Astrocyte (in vitro differentiated cells and primary cell): ENCODE results near the gene UFD1. TPM values are rescaled to one million over a fixed set of nuclear protein-coding genes. Genes with fewer than 3 reads are reported as not detected.

Experiments used
- DNase-seq: peaks from one replicate; pipeline ENCODE4 v3.0.0-alpha.2; 2010; ENCODE audit warnings: low read depth
- FAIRE-seq: peaks from 2 replicates; lab custom pipeline; 2011; peaks lifted over from hg19 to GRCh38; lab: Jason Lieb, UNC
- H2AFZ ChIP-seq: 2 replicates; pipeline ENCODE4 v1.6.0; 2012; ENCODE audit warnings: low read depth, low read length, inconsistent platforms
- H3K27ac ChIP-seq: 2 replicates; pipeline ENCODE4 v1.5.1; 2011; ENCODE audit warnings: low read depth, low read length, inconsistent platforms
- H3K27me3 ChIP-seq: 2 replicates; pipeline ENCODE4 v1.6.0; 2011; ENCODE audit warnings: low read length, inconsistent platforms; ENCODE audit not compliant: insufficient read depth
- H3K36me3 ChIP-seq: 2 replicates; pipeline ENCODE4 v1.5.1; 2011; ENCODE audit warnings: low read length, inconsistent platforms; ENCODE audit not compliant: insufficient read depth
- H3K4me1 ChIP-seq: 2 replicates; pipeline ENCODE4 v1.5.1; 2011; ENCODE audit warnings: low read length, inconsistent platforms; ENCODE audit not compliant: insufficient read depth
- H3K4me2 ChIP-seq: 2 replicates; pipeline ENCODE4 v1.6.0; 2012; ENCODE audit warnings: low read length, inconsistent platforms
- H3K4me3 ChIP-seq: 2 replicates; pipeline ENCODE4 v1.5.1; 2011; ENCODE audit warnings: low read depth, mild to moderate bottlenecking, low read length, inconsistent platforms; ENCODE audit not compliant: insufficient read depth
- H3K79me2 ChIP-seq: 2 replicates; pipeline ENCODE4 v1.6.0; 2012; ENCODE audit warnings: mild to moderate bottlenecking, low read length, inconsistent platforms; ENCODE audit not compliant: insufficient read depth
- H3K9ac ChIP-seq: 2 replicates; pipeline ENCODE4 v1.6.0; 2012; ENCODE audit warnings: mild to moderate bottlenecking, low read length, inconsistent platforms
- H3K9me3 ChIP-seq: 2 replicates; pipeline ENCODE4 v1.5.1; 2012; ENCODE audit warnings: low read depth, mild to moderate bottlenecking, low read length, inconsistent platforms; ENCODE audit not compliant: insufficient read depth
- H4K20me1 ChIP-seq: 2 replicates; pipeline ENCODE4 v1.6.0; 2012; ENCODE audit warnings: low read length, inconsistent platforms; ENCODE audit not compliant: insufficient read depth
- H3K27ac Mint-ChIP-seq: one replicate; pipeline ENCODE4 v1.8.0; 2021; ENCODE audit warnings: mild to moderate bottlenecking, mixed read lengths; ENCODE audit not compliant: unreplicated experiment
- H3K27me3 Mint-ChIP-seq: one replicate; pipeline ENCODE4 v1.8.0; 2021; ENCODE audit warnings: low read depth, mixed read lengths; ENCODE audit not compliant: unreplicated experiment
- H3K36me3 Mint-ChIP-seq: one replicate; pipeline ENCODE4 v1.8.0; 2021; ENCODE audit warnings: low read depth, mixed read lengths; ENCODE audit not compliant: unreplicated experiment
- H3K4me1 Mint-ChIP-seq: one replicate; pipeline ENCODE4 v1.8.0; 2021; ENCODE audit warnings: low read depth, mixed read lengths; ENCODE audit not compliant: unreplicated experiment
- H3K4me3 Mint-ChIP-seq: one replicate; pipeline ENCODE4 v1.8.0; 2021; ENCODE audit warnings: mild to moderate bottlenecking, moderate library complexity, mixed read lengths; ENCODE audit not compliant: unreplicated experiment
- H3K9me3 Mint-ChIP-seq: one replicate; pipeline ENCODE4 v1.8.0; 2021; ENCODE audit warnings: mild to moderate bottlenecking, mixed read lengths; ENCODE audit not compliant: unreplicated experiment
- EZH2 ChIP-seq: IDR thresholded peaks from 2 replicates; pipeline ENCODE4 v1.6.1; 2012; ENCODE audit warnings: mild to moderate bottlenecking, low read length, inconsistent platforms; ENCODE audit not compliant: insufficient read depth
- total RNA-seq: library from RNA; stranded (reverse); gene quantifications from 2 replicates; pipeline ENCODE4 v1.2.1, GENCODE V29; 2021
- TF ChIP-seq, protein P1 (sequence below): IDR thresholded peaks from 2 replicates; pipeline ENCODE4 v1.5.1; 2011; ENCODE audit warnings: low read depth, mild to moderate bottlenecking, inconsistent platforms, low read length, moderate library complexity; ENCODE audit not compliant: insufficient read depth

UFD1 gene
- total RNA-seq, 1 donor from 2014 or later, result 105 TPM

GRCh38 chr22:19520566-19521305 is 41.7 kb upstream of the UFD1 start:
- Histone ChIP-seq H3K36me3 (no peaks in the 10 kb centered on the region), H3K9me3 (no peaks in the 10 kb centered on the region), H3K4me1 (peaks cover 13% of the 10 kb centered on the region), H3K4me2 (no peak overlapping the region), H3K27ac (no peak overlapping the region), H3K9ac (no peak overlapping the region), H4K20me1 (no peaks in the 10 kb centered on the region), H3K79me2 (no peaks in the 10 kb centered on the region), H2AFZ (no peak overlapping the region), H3K4me3 (no peak overlapping the region), H3K27me3 (peaks cover 7% of the 10 kb centered on the region)
- Mint-ChIP-seq H3K9me3 (peaks cover 2% of the 10 kb centered on the region), H3K27me3 (peaks cover 41% of the 10 kb centered on the region), H3K4me1 (peaks cover 4% of the 10 kb centered on the region), H3K36me3 (no peaks in the 10 kb centered on the region), H3K4me3 (no peak overlapping the region), H3K27ac (no peak overlapping the region)
- FAIRE-seq, result no peak
- DNase-seq, result no peak
- TF ChIP-seq, protein P1, sequence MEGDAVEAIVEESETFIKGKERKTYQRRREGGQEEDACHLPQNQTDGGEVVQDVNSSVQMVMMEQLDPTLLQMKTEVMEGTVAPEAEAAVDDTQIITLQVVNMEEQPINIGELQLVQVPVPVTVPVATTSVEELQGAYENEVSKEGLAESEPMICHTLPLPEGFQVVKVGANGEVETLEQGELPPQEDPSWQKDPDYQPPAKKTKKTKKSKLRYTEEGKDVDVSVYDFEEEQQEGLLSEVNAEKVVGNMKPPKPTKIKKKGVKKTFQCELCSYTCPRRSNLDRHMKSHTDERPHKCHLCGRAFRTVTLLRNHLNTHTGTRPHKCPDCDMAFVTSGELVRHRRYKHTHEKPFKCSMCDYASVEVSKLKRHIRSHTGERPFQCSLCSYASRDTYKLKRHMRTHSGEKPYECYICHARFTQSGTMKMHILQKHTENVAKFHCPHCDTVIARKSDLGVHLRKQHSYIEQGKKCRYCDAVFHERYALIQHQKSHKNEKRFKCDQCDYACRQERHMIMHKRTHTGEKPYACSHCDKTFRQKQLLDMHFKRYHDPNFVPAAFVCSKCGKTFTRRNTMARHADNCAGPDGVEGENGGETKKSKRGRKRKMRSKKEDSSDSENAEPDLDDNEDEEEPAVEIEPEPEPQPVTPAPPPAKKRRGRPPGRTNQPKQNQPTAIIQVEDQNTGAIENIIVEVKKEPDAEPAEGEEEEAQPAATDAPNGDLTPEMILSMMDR, result no peak
- no peak for TF ChIP-seq EZH2

DNA sequence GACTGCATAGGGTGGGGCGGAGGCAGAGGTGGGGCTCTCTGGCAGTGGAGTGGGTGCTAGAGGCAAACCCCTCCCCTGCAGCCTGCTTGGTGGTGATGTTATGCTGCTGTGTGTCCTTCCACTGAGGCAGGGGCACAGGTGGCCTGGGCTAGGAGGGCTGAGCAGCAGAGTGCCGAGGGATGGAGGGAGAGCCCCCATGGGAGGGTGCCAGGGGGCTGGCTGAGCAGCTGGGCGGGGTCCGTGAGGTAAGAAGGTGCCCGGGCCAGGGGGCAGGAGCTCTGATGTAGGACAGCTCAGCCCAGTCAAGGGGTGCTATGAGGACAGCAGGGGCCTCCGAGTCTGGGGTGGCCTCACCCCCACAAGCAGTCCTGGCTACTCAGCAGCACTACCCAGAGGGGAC is 41.0 kb upstream of the UFD1 start:
- FAIRE-seq, result no peak

More for the DNA sequence above, 41.0 kb upstream of the UFD1 start:
- Histone ChIP-seq H3K36me3 (no peaks in the 10 kb centered on the region), H3K4me3 (no peak overlapping the region), H3K9ac (no peak overlapping the region), H3K4me1 (peaks cover 13% of the 10 kb centered on the region), H3K9me3 (no peaks in the 10 kb centered on the region), H3K79me2 (no peaks in the 10 kb centered on the region), H4K20me1 (no peaks in the 10 kb centered on the region), H2AFZ (no peak overlapping the region), H3K27ac (no peak overlapping the region), H3K27me3 (peaks cover 5% of the 10 kb centered on the region), H3K4me2 (no peak overlapping the region)
- H3K27ac Mint-ChIP-seq, result no peak overlapping the region
- TF ChIP-seq, protein P1, result no peak
- TF ChIP-seq EZH2, result no peak
- DNase-seq, result no peak
- no peak overlapping the region for H3K4me3 Mint-ChIP-seq
- H3K27me3 Mint-ChIP-seq, result peaks cover 39% of the 10 kb centered on the region
- H3K9me3 Mint-ChIP-seq, result peaks cover 3% of the 10 kb centered on the region
- H3K36me3 Mint-ChIP-seq, result no peaks in the 10 kb centered on the region
- peaks cover 8% of the 10 kb centered on the region for H3K4me1 Mint-ChIP-seq
